Endothelial cell of umbilical vein (primary cell): ENCODE measurements around the gene MAP3K12. TPM values are rescaled to one million over a fixed set of nuclear protein-coding genes. Genes with fewer than 3 reads are reported as not detected.

Source experiments
- BruUV-seq: library from RNA; stranded (reverse); fragments of 400-500 nt; replicated peaks from 2 replicates; lab custom pipeline; 2021; lab: Mats Ljungman, UMichigan
- CTCF ChIA-PET: fragments of 300-600, 350-600 bp; sonication (Branson Sonifier 250); formaldehyde crosslinking; loops from one replicate; lab custom pipeline; 2021; ENCODE audit warnings: antibody characterized with exemption, inconsistent platforms; lab: Charles Lee
- POLR2A ChIA-PET: fragments of 300-600, 350-600 bp; sonication (Branson Sonifier 250); formaldehyde crosslinking; loops from one replicate; lab custom pipeline; 2021; ENCODE audit warnings: antibody characterized with exemption, inconsistent platforms; lab: Charles Lee
- DNase-seq: peaks from one replicate; pipeline ENCODE4 v3.0.0-alpha.2; 2011; ENCODE audit warnings: low read depth, low spot score
- FAIRE-seq: peaks from 2 replicates; lab custom pipeline; 2011; peaks lifted over from hg19 to GRCh38; lab: Jason Lieb, UNC
- H2AFZ ChIP-seq: 2 replicates; pipeline ENCODE4 v1.6.0; 2012; ENCODE audit warnings: low read depth, low read length, control low read depth, inconsistent platforms
- H3K27ac ChIP-seq: 2 replicates; pipeline ENCODE4 v1.5.1; 2011; ENCODE audit warnings: low read depth, mild to moderate bottlenecking, control low read depth, low read length, moderate library complexity; ENCODE audit not compliant: insufficient read depth
- H3K27me3 ChIP-seq, 2 experiments: 2 replicates each; pipeline versions ENCODE4 v1.6.0 to v1.6.1; 2011; ENCODE audit warnings: low read length in 2 of 2, mixed read lengths in 1 of 2; ENCODE audit not compliant: control insufficient read depth in 2 of 2, insufficient read depth in 2 of 2
- H3K36me3 ChIP-seq, 2 experiments: 2 replicates in 1 of 2; 3 replicates in 1 of 2; pipeline ENCODE4 v1.5.1; 2011; ENCODE audit warnings: low read length in 2 of 2, mild to moderate bottlenecking in 1 of 2, moderate library complexity in 1 of 2; ENCODE audit not compliant: control insufficient read depth in 2 of 2, insufficient read depth in 2 of 2; ENCODE audit errors: extremely low read depth in 1 of 2
- H3K4me1 ChIP-seq: 3 replicates; pipeline ENCODE4 v1.5.1; 2011; ENCODE audit warnings: mild to moderate bottlenecking, low read length; ENCODE audit not compliant: control insufficient read depth, insufficient read depth; ENCODE audit errors: extremely low read depth
- H3K4me2 ChIP-seq: 2 replicates; pipeline ENCODE4 v1.6.1; 2011; ENCODE audit warnings: low read length, control low read depth, mixed read lengths; ENCODE audit not compliant: insufficient read depth
- H3K4me3 ChIP-seq, 3 experiments: fragments of 200-600 bp in 1 of 3; sonication (generic), shearing (Covaris generic) in 1 of 3; replicated peaks in 1 of 3; 2 replicates each; pipeline ENCODE4 v1.5.1; 2011 to 2016; ENCODE audit warnings: control low read depth in 3 of 3, low read length in 3 of 3, mild to moderate bottlenecking in 2 of 3, inconsistent platforms in 1 of 3, low read depth in 1 of 3, moderate library complexity in 1 of 3; ENCODE audit not compliant: insufficient read depth in 1 of 3
- H3K79me2 ChIP-seq: 2 replicates; pipeline ENCODE4 v1.6.0; 2012; ENCODE audit warnings: low read length, inconsistent platforms; ENCODE audit not compliant: control insufficient read depth, insufficient read depth
- H3K9ac ChIP-seq: replicated peaks from 2 replicates; pipeline ENCODE3; 2011; ENCODE audit warnings: low read length, control low read depth; ENCODE audit not compliant: insufficient read depth; ENCODE audit errors: extremely low read depth
- H3K9me1 ChIP-seq: replicated peaks from 3 replicates; pipeline ENCODE4 v1.6.0; 2011; ENCODE audit warnings: mild to moderate bottlenecking, low read length; ENCODE audit not compliant: control insufficient read depth, insufficient read depth; ENCODE audit errors: extremely low read depth
- H3K9me3 ChIP-seq: replicated peaks from 2 replicates; pipeline ENCODE4 v1.5.1; 2012; ENCODE audit warnings: low read length, inconsistent platforms; ENCODE audit not compliant: control insufficient read depth, insufficient read depth
- H4K20me1 ChIP-seq: replicated peaks from 2 replicates; pipeline ENCODE3; 2011; ENCODE audit warnings: mild to moderate bottlenecking, low read length; ENCODE audit not compliant: control insufficient read depth, insufficient read depth; ENCODE audit errors: extremely low read depth
- EZH2 ChIP-seq: IDR thresholded peaks from 2 replicates; pipeline ENCODE4 v1.6.1; 2012; ENCODE audit warnings: borderline replicate concordance, low read depth, mild to moderate bottlenecking, moderate library complexity, low read length, inconsistent platforms; ENCODE audit not compliant: severe bottlenecking
- MYC ChIP-seq: IDR thresholded peaks from one replicate; pipeline ENCODE4 v1.6.1; 2011; ENCODE audit warnings: mild to moderate bottlenecking, low read depth, low read length
- POLR2A ChIP-seq: IDR thresholded peaks from 2 replicates; pipeline ENCODE4 v1.6.1; 2012; ENCODE audit warnings: low read depth, mild to moderate bottlenecking, control low read depth, low read length
- dilution Hi-C: fragments of 300-500 bp; cut with MboI; formaldehyde crosslinking; loops from one replicate; pipeline ENCODE4 v1.15.0; 2019; ENCODE audit warnings: low sequenced_read_pairs; ENCODE audit not compliant: extremely low pct_ligation_motif_present
- intact Hi-C: fragments of 100-400 bp; cut with micrococcal nuclease; formaldehyde crosslinking; loops from one replicate; pipeline ENCODE4 v1.10.0; 2022
- polyA plus RNA-seq, 4 experiments: library from polyadenylated mRNA; depleted of rRNA in 3 of 4; stranded (reverse) in 3 of 4; unstranded in 1 of 4; fragments of >200 nt; gene quantifications; 2 replicates each; pipeline versions ENCODE4 v1.2.1 to v1.2.3, GENCODE V29; 2011 to 2012; ENCODE audit warnings: missing spikeins in 1 of 4
- total RNA-seq: library from RNA; stranded (reverse); gene quantifications from 2 replicates; pipeline ENCODE4 v1.2.3, GENCODE V29; 2021

MAP3K12 gene
- total and polyA plus RNA-seq, 2 donors (not counting 3 experiments of a cell fraction or from before 2014, with no cell fraction given): 29.3 to 66.2 TPM

DNA sequence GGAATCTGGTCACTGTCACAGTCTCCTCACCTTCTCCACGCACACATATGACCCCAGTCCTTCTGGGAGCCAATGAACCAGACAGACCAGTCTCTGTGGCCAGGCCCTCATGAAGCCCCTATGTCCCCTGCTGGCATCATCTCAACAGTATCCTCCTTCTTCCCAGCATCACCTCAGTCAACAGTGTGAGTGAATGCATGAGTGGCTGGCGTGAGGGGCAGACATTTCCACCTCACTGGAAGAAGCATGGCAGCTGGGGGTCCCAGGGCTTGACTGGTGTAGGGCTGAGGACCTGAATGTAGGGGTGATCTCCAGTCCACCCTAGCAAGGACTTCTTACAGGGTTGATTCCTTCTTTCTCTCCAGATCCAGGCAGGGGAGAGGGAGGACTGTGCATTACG lies 1.8 kb downstream of the MAP3K12 start:
- H3K4me1 ChIP-seq: peaks cover 32% of the 10 kb centered on the region
- CTCF ChIA-PET: no interaction called here
- H3K9me1 ChIP-seq: no peaks in the 10 kb centered on the region
- BruUV-seq: no TSS peak
- no peak overlapping the region for H3K4me3 ChIP-seq
- H2AFZ ChIP-seq: no peak overlapping the region
- no peak overlapping the region for H3K4me2 ChIP-seq
- TF ChIP-seq POLR2A (no peak), MYC (no peak), EZH2 (no peak)
- dilution Hi-C loops (no loop called here), intact Hi-C loops (no loop called here)
- H3K9me3 ChIP-seq: no peaks in the 10 kb centered on the region
- H3K27me3 ChIP-seq: no peaks in the 10 kb centered on the region
- H3K79me2 ChIP-seq: peaks cover 13% of the 10 kb centered on the region
- H4K20me1 ChIP-seq: no peaks in the 10 kb centered on the region
- DNase-seq: no peak
- no peak overlapping the region for H3K9ac ChIP-seq
- FAIRE-seq: no peak
- no peaks in the 10 kb centered on the region for H3K36me3 ChIP-seq
- H3K27ac ChIP-seq: no peak overlapping the region
- POLR2A ChIA-PET: no interaction called here

DNA sequence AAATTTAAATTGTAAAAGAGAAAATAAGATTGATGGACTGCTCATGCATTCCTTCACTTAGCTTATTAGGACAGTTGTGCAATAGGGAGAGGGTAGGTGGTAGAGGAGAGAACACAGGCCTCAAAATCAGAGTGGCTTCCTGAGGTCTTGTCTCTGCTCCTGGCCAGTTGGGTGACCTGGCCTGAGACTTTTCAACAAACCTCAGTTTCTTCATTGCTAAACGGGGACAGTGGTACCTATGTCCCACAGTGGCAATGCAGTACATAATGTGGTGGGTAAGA lies 2.6 kb downstream of the MAP3K12 start:
- Histone ChIP-seq H3K27me3 (no peaks in the 10 kb centered on the region), H3K79me2 (peaks cover 7% of the 10 kb centered on the region), H3K4me1 (peaks cover 29% of the 10 kb centered on the region), H2AFZ (no peak overlapping the region), H3K9ac (no peak overlapping the region), H3K9me1 (no peaks in the 10 kb centered on the region), H4K20me1 (no peaks in the 10 kb centered on the region), H3K36me3 (no peaks in the 10 kb centered on the region), H3K27ac (no peak overlapping the region), H3K9me3 (no peaks in the 10 kb centered on the region), H3K4me3 (no peak overlapping the region), H3K4me2 (no peak overlapping the region)
- ChIA-PET POLR2A (no interaction called here), CTCF (no interaction called here)
- no TSS peak for BruUV-seq
- FAIRE-seq: no peak
- no peak for TF ChIP-seq POLR2A
- no peak for DNase-seq
- dilution Hi-C loops: no loop called here
- intact Hi-C loops: no loop called here
